ENCODE results near the gene GABBR2. TPM values are rescaled to one million over a fixed set of nuclear protein-coding genes. Genes with fewer than 3 reads are reported as not detected.

Gene GABBR2
- total RNA-seq, 1 experiment from 2014 or later = 0.23 TPM

DNA sequence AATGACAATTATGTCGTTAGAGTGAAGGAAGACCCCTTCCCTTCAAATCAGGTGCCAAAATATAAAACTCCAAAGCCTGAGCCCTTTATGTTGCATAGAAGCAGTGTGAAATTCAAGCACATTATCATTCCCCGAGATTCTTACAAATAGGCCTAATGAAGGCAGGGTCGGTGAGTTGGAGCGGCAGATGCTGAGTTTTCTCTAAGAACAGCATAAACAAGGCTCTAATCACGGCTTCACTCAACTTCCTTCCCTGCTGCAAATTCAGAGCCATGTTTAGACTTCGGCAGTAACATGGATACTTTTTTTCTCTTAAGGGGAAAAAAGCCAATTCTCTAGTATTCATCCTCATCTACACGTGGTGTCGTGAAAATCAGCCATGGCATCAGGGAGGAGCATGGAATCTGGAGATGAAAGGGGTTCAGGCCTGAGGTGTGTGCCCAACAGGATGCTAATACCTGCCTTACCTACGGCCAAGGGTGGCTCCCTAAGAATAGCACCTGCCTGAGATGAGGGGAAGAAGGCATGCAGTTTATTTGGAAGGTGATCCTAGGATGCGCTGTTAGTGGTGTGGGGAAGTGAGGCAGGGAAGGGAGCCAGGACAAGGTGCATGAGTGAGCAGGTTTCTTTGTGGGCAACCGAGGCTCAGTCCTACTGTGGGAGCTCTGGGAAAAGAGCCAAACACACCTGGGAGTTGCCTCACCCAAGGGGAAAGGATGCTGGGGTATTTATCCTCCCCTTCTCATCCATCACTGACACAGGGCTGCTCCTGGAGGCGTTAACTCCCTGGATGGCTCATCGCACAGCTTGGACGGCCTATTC, 306.5 kb downstream of the GABBR2 start:
- H3K9me3 Mint-ChIP-seq (ENCODE audit: unreplicated experiment) = no peaks in the 10 kb centered on the region
- DNase-seq = no peak
- ChIA-PET CTCF (interaction anchor here (0.7 kb wide), 1 partner anchor 27 kb away, joined by 3 read pairs; no protein-coding TSS in a partner anchor), POLR2A (no interaction called here)
- H3K4me3 Mint-ChIP-seq (ENCODE audit: unreplicated experiment) = no peak overlapping the region
- Histone ChIP-seq H3K4me3 (ENCODE audit: low read depth, low read length) (no peak overlapping the region), H3K36me3 (ENCODE audit: control insufficient read depth, insufficient read depth, low read length) (no peaks in the 10 kb centered on the region; the same call in 1 of the 2 replicates), H3K27me3 (replicated peaks; ENCODE audit: control insufficient read depth, insufficient read depth, low read length) (no peaks in the 10 kb centered on the region), H3K9me3 (no peaks in the 10 kb centered on the region), H3K4me1 (no peaks in the 10 kb centered on the region)
- H3K27ac Mint-ChIP-seq (ENCODE audit: unreplicated experiment) = no peak overlapping the region
- TF ChIP-seq, protein P1, sequence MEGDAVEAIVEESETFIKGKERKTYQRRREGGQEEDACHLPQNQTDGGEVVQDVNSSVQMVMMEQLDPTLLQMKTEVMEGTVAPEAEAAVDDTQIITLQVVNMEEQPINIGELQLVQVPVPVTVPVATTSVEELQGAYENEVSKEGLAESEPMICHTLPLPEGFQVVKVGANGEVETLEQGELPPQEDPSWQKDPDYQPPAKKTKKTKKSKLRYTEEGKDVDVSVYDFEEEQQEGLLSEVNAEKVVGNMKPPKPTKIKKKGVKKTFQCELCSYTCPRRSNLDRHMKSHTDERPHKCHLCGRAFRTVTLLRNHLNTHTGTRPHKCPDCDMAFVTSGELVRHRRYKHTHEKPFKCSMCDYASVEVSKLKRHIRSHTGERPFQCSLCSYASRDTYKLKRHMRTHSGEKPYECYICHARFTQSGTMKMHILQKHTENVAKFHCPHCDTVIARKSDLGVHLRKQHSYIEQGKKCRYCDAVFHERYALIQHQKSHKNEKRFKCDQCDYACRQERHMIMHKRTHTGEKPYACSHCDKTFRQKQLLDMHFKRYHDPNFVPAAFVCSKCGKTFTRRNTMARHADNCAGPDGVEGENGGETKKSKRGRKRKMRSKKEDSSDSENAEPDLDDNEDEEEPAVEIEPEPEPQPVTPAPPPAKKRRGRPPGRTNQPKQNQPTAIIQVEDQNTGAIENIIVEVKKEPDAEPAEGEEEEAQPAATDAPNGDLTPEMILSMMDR (IDR thresholded peaks at IDR 0.05; ENCODE audit: insufficient read depth in 1 of 2, low read depth in 1 of 2, low read length in 1 of 2, severe bottlenecking in 1 of 2, unreplicated experiment in 1 of 2) = no peak
- H3K27me3 Mint-ChIP-seq (ENCODE audit: insufficient read depth, unreplicated experiment) = peaks cover 7% of the 10 kb centered on the region
- no TSS peak for BruUV-seq (replicated peaks)
- H3K36me3 Mint-ChIP-seq (ENCODE audit: insufficient read depth, unreplicated experiment) = no peaks in the 10 kb centered on the region
- no peaks in the 10 kb centered on the region for H3K4me1 Mint-ChIP-seq (ENCODE audit: low read depth, unreplicated experiment)
- intact Hi-C loops (cut with micrococcal nuclease; ENCODE audit: unreplicated experiment) = no loop called here

DNA sequence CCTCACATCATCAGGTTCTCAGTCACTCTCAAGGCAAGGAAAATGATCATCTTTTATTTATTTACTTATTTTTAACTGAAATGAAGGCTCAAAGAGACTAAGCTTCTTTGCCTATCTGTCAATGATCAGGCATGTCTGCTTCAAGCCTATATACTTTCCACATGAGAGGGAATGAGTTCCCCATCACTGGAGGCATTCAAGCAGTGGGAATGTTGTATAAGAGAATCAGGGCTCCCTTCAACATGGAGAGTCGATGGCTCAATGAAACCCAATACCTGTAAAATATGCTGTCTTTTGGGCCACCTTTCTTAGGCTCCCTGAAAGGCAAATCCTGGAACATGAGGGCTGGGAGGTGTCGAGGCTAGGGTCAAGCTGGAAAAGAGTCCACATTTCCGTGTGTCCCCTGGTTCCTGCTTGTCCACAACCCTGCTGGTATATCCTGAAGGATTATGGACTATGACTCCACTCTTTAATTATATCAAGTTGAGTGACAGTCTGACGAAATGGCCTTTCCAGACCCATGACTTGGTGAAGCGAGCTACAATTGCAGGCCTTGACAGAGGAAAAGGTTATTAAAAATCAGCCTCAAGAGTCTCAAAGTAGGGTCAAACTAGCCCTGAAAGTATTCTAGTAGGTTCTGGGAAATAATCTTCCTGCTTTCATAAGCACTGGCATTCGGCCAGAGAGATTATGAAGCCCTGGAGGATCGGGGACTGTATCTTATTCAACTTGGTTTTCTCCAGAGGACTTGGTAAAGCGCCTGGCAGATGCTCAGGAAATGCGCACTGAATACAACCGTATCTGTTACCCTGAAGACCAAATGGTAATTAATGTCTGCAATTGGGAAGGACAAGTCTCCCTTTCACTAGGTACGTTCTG, 307.4 kb downstream of the GABBR2 start:
- no peaks in the 10 kb centered on the region for H3K36me3 Mint-ChIP-seq (ENCODE audit: insufficient read depth, unreplicated experiment)
- no peak overlapping the region for H3K27ac Mint-ChIP-seq (ENCODE audit: unreplicated experiment)
- BruUV-seq (replicated peaks) = no TSS peak
- H3K4me1 Mint-ChIP-seq (ENCODE audit: low read depth, unreplicated experiment) = no peaks in the 10 kb centered on the region
- no peak overlapping the region for H3K4me3 Mint-ChIP-seq (ENCODE audit: unreplicated experiment)
- no peak for DNase-seq
- H3K36me3 ChIP-seq (ENCODE audit: control insufficient read depth, insufficient read depth, low read length) = no peaks in the 10 kb centered on the region; the same call in 1 of the 2 replicates
- TF ChIP-seq, protein P1 (IDR thresholded peaks at IDR 0.05; ENCODE audit: insufficient read depth in 1 of 2, low read depth in 1 of 2, low read length in 1 of 2, severe bottlenecking in 1 of 2, unreplicated experiment in 1 of 2) = no peak
- H3K9me3 Mint-ChIP-seq (ENCODE audit: unreplicated experiment) = no peaks in the 10 kb centered on the region
- no peaks in the 10 kb centered on the region for H3K4me1 ChIP-seq
- H3K9me3 ChIP-seq = no peaks in the 10 kb centered on the region
- H3K4me3 ChIP-seq (ENCODE audit: low read depth, low read length) = no peak overlapping the region
- ChIA-PET POLR2A (no interaction called here), CTCF (no interaction called here)
- H3K27me3 Mint-ChIP-seq (ENCODE audit: insufficient read depth, unreplicated experiment) = peaks cover 7% of the 10 kb centered on the region
- no peaks in the 10 kb centered on the region for H3K27me3 ChIP-seq (replicated peaks; ENCODE audit: control insufficient read depth, insufficient read depth, low read length)
- intact Hi-C loops (cut with micrococcal nuclease; ENCODE audit: unreplicated experiment) = no loop called here

DNA sequence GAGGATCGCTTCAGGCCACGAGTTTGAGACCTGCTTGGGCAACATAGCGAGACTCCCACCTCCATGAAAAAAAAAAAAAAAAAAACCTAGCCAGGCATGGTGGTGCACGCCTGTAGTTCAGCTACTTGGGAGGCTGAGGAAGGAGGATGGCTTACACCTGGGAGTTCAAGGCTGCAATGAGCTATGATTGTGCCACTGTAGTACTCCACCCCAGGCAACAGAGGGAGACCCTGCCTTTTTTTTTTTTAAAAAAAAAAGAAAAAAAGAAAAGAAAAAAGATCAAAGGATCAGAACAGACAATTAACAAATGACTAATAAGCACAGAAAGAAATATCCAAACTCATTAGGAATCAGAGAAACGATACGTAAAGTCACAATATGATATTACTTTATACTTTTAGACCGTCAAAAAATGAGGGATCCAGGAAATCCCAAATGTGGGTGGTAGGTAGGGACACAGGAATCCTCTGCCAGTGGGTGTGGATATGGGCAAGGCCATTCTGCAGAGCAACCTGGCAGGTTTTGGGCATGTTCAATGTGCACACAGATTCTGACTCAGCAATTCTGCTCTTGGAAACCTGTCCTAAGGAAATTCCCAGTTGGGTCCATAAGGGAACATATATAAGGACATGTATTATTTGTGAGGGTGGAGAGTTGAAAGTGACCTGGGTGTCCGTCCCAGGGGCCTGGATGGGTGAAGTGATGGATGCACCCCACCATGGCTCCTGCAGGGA, 308.6 kb downstream of the GABBR2 start:
- H3K27ac Mint-ChIP-seq (ENCODE audit: unreplicated experiment) = no peak overlapping the region
- no TSS peak for BruUV-seq (replicated peaks)
- CTCF ChIA-PET = interaction anchor here (1.0 kb wide), 1 partner anchor 25 kb away, joined by 5 read pairs; no protein-coding TSS in a partner anchor

More for the DNA sequence above, 308.6 kb downstream of the GABBR2 start:
- H3K4me1 ChIP-seq = no peaks in the 10 kb centered on the region
- Mint-ChIP-seq H3K27me3 (ENCODE audit: insufficient read depth, unreplicated experiment) (peaks cover 12% of the 10 kb centered on the region), H3K9me3 (ENCODE audit: unreplicated experiment) (no peaks in the 10 kb centered on the region), H3K36me3 (ENCODE audit: insufficient read depth, unreplicated experiment) (no peaks in the 10 kb centered on the region), H3K4me3 (ENCODE audit: unreplicated experiment) (no peak overlapping the region), H3K4me1 (ENCODE audit: low read depth, unreplicated experiment) (no peaks in the 10 kb centered on the region)
- no peaks in the 10 kb centered on the region; the same call in 1 of the 2 replicates for H3K27me3 ChIP-seq (replicated peaks; ENCODE audit: control insufficient read depth, insufficient read depth, low read length)
- TF ChIP-seq, protein P1 (IDR thresholded peaks at IDR 0.05; ENCODE audit: insufficient read depth in 1 of 2, low read depth in 1 of 2, low read length in 1 of 2, severe bottlenecking in 1 of 2, unreplicated experiment in 1 of 2) = peak in 1 of 2 experiments; percentile 8
- intact Hi-C loops (cut with micrococcal nuclease; ENCODE audit: unreplicated experiment) = no loop called here
- H3K4me3 ChIP-seq (ENCODE audit: low read depth, low read length) = no peak overlapping the region
- POLR2A ChIA-PET = no interaction called here
- no peak for DNase-seq
- H3K36me3 ChIP-seq (ENCODE audit: control insufficient read depth, insufficient read depth, low read length) = no peaks in the 10 kb centered on the region; the same call in 1 of the 2 replicates
- no peaks in the 10 kb centered on the region for H3K9me3 ChIP-seq

All from Caco-2 (cell line).